OCI-LY3 (cell line): Measurements from ENCODE around the gene SPAG6.

ENCODE experiments used
- H2AFZ ChIP-seq: fragments of 200-600, 300-600 bp; shearing (Covaris generic); 2 replicates; pipeline ENCODE4 v1.6.0; 2014; ENCODE audit warnings: antibody characterized with exemption, low read depth, low read length
- H3K27ac ChIP-seq: fragments of 200-600, 300-600 bp; sonication (generic); 2 replicates; pipeline ENCODE4 v1.5.1; 2014; ENCODE audit warnings: mild to moderate bottlenecking, low read length, moderate library complexity, mixed read lengths
- H3K27me3 ChIP-seq: fragments of 200-600, 300-600 bp; sonication (generic); 2 replicates; pipeline ENCODE4 v1.6.1; 2014; ENCODE audit warnings: low read depth, low read length, mixed read lengths
- H3K36me3 ChIP-seq: fragments of 200-600, 300-600 bp; sonication (generic); replicated peaks from 2 replicates; pipeline ENCODE3; 2014; ENCODE audit warnings: low read depth, low read length, mixed read lengths
- H3K4me1 ChIP-seq: fragments of 300-600, 200-600 bp; sonication (generic); 2 replicates; pipeline ENCODE4 v1.6.1; 2014; ENCODE audit warnings: low read length, mixed read lengths
- H3K4me2 ChIP-seq: fragments of 200-600, 300-600 bp; sonication (generic); 2 replicates; pipeline ENCODE4 v1.6.1; 2014; ENCODE audit warnings: low read length, mixed read lengths
- H3K4me3 ChIP-seq: fragments of 300-600, 200-600 bp; sonication (generic); 2 replicates; pipeline ENCODE4 v1.5.1; 2014; ENCODE audit warnings: antibody characterized with exemption, mild to moderate bottlenecking, low read length, moderate library complexity
- H3K79me2 ChIP-seq: fragments of 300-600, 200-600 bp; shearing (Covaris generic); 2 replicates; pipeline ENCODE4 v1.6.1; 2014; ENCODE audit warnings: mild to moderate bottlenecking, low read length, mixed read lengths
- H3K9ac ChIP-seq: fragments of 300-600, 200-600 bp; shearing (Covaris generic); 2 replicates; pipeline ENCODE4 v1.6.0; 2014; ENCODE audit warnings: mild to moderate bottlenecking, low read length, moderate library complexity
- H3K9me3 ChIP-seq: fragments of 200-600, 300-600 bp; shearing (Covaris generic); 2 replicates; pipeline ENCODE4 v1.6.1; 2014; ENCODE audit warnings: low read length, mixed read lengths; ENCODE audit not compliant: insufficient read depth
- H4K20me1 ChIP-seq: fragments of 200-600, 300-600 bp; sonication (generic); 2 replicates; pipeline ENCODE4 v1.6.1; 2016; ENCODE audit warnings: low read length, mixed read lengths; ENCODE audit not compliant: insufficient read depth
- EZH2phosphoT487 ChIP-seq: fragments of 200-600 bp; shearing (Covaris generic); IDR thresholded peaks from 2 replicates; pipeline ENCODE4 v1.6.1; 2018; ENCODE audit warnings: antibody characterized with exemption, mixed run types, low read depth
- TF ChIP-seq, protein P1 (sequence below): fragments of 200-600, 300-600 bp; sonication (generic); IDR thresholded peaks from 2 replicates; pipeline ENCODE4 v1.5.1; 2014; ENCODE audit warnings: antibody characterized with exemption, low read length, low read depth

The SPAG6 gene

DNA sequence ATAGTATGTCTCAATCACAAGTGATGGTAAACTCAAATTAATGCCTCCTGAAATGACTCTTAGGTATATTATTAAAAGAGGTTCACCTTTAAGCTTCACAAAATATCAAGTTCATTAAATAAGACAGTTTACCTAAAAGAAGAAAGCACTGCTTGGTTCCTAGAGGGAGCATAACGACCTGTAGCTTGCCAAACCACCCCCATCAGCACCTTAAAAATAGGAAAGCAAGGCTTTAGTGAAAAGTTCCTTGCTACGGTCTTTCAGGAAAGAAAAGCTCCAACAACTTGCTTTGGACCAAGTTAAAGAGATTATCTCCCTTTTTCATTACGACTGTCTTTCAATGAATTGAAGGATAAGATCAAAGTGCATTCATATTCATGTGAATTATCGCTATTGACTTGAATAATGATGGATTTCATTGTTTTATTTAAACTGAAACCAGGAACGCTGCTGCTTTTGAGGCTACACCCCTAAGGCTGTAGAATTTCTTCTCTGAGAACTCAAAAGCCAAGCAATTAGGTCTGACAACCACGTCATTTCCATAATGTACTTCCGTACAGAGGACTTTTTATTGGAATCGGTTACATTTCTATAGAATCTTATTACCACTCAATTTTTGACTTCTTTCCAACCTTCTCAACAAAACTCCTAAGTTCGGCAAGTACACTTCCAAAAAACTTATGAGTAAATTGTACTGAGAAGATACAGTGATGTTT, 7.0 kb upstream of the SPAG6 start:
- Histone ChIP-seq H4K20me1 (no peaks in the 10 kb centered on the region), H2AFZ (no peak overlapping the region), H3K9me3 (no peaks in the 10 kb centered on the region), H3K4me2 (peak overlapping the region; percentile 46), H3K4me3 (peak overlapping the region; percentile 37), H3K36me3 (no peaks in the 10 kb centered on the region), H3K27ac (no peak overlapping the region), H3K79me2 (no peaks in the 10 kb centered on the region), H3K27me3 (peaks cover 27% of the 10 kb centered on the region), H3K9ac (no peak overlapping the region), H3K4me1 (peaks cover 36% of the 10 kb centered on the region)
- no peak for TF ChIP-seq EZH2phosphoT487
- TF ChIP-seq, protein P1, sequence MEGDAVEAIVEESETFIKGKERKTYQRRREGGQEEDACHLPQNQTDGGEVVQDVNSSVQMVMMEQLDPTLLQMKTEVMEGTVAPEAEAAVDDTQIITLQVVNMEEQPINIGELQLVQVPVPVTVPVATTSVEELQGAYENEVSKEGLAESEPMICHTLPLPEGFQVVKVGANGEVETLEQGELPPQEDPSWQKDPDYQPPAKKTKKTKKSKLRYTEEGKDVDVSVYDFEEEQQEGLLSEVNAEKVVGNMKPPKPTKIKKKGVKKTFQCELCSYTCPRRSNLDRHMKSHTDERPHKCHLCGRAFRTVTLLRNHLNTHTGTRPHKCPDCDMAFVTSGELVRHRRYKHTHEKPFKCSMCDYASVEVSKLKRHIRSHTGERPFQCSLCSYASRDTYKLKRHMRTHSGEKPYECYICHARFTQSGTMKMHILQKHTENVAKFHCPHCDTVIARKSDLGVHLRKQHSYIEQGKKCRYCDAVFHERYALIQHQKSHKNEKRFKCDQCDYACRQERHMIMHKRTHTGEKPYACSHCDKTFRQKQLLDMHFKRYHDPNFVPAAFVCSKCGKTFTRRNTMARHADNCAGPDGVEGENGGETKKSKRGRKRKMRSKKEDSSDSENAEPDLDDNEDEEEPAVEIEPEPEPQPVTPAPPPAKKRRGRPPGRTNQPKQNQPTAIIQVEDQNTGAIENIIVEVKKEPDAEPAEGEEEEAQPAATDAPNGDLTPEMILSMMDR = no peak

DNA sequence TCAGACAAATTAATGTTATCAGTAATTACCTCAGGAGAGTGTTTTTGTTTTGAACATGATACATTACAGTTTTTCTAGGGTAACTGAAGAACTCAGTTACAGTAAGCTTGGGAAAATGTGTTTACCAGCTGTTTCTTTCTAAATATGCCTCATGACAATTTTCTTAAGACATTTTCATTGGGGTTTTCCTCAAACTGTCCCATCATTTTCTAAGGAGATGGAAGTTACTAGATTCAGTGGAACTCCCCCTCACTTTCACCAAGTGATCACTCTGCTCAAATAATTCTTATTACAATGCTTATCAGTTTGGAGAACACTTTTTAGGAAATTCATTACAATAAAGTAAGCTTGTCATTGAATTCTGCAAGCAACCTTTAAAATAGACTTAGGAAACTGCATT, 6.4 kb upstream of the SPAG6 start:
- H3K9ac ChIP-seq = no peak overlapping the region
- peak overlapping the region; percentile 46 for H3K4me2 ChIP-seq
- no peaks in the 10 kb centered on the region for H3K9me3 ChIP-seq
- no peaks in the 10 kb centered on the region for H3K79me2 ChIP-seq
- no peak overlapping the region for H3K27ac ChIP-seq
- no peaks in the 10 kb centered on the region for H3K36me3 ChIP-seq
- TF ChIP-seq, protein P1 = no peak
- TF ChIP-seq EZH2phosphoT487 = no peak
- H3K27me3 ChIP-seq = peaks cover 27% of the 10 kb centered on the region
- peaks cover 41% of the 10 kb centered on the region for H3K4me1 ChIP-seq
- no peaks in the 10 kb centered on the region for H4K20me1 ChIP-seq
- H2AFZ ChIP-seq = no peak overlapping the region
- H3K4me3 ChIP-seq = no peak overlapping the region

DNA sequence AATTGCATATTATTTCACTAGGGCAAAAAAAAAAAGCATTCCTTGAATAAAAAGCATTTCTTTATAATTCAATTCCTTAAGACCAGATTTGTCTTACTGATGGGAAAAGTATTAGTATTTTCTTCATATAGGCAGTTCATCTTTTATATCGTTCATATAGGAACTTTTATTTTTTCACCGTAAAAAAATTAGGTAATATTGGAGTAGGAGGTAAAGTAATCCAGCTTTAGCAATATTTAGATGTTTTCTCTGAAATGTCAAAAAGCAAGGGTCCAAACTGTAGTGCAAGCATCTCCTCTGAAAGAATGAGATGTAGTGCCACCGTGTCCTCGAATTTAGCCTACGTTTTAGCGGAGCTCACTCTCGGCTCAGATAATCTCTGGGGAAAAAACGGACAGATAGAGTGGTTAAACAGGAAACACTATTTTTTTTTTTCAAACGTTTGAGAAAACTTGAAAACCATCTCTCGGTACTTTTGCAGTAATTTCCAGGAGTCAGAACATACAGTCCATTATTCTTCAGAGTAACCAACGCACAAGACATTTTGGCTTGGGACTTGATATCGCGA, 5.5 kb upstream of the SPAG6 start:
- H3K9ac ChIP-seq = peak overlapping the region; percentile 87
- H3K9me3 ChIP-seq = no peaks in the 10 kb centered on the region
- H3K27me3 ChIP-seq = peaks cover 27% of the 10 kb centered on the region
- TF ChIP-seq, protein P1 = no peak
- no peak for TF ChIP-seq EZH2phosphoT487
- H3K4me2 ChIP-seq = peak overlapping the region; percentile 77
- no peaks in the 10 kb centered on the region for H4K20me1 ChIP-seq
- H3K36me3 ChIP-seq = no peaks in the 10 kb centered on the region
- H2AFZ ChIP-seq = peak overlapping the region; percentile 89
- peak overlapping the region; percentile 96 for H3K4me3 ChIP-seq
- no peak overlapping the region; the same call in 1 of the 2 replicates for H3K27ac ChIP-seq
- H3K4me1 ChIP-seq = peaks cover 49% of the 10 kb centered on the region
- H3K79me2 ChIP-seq = no peaks in the 10 kb centered on the region

DNA sequence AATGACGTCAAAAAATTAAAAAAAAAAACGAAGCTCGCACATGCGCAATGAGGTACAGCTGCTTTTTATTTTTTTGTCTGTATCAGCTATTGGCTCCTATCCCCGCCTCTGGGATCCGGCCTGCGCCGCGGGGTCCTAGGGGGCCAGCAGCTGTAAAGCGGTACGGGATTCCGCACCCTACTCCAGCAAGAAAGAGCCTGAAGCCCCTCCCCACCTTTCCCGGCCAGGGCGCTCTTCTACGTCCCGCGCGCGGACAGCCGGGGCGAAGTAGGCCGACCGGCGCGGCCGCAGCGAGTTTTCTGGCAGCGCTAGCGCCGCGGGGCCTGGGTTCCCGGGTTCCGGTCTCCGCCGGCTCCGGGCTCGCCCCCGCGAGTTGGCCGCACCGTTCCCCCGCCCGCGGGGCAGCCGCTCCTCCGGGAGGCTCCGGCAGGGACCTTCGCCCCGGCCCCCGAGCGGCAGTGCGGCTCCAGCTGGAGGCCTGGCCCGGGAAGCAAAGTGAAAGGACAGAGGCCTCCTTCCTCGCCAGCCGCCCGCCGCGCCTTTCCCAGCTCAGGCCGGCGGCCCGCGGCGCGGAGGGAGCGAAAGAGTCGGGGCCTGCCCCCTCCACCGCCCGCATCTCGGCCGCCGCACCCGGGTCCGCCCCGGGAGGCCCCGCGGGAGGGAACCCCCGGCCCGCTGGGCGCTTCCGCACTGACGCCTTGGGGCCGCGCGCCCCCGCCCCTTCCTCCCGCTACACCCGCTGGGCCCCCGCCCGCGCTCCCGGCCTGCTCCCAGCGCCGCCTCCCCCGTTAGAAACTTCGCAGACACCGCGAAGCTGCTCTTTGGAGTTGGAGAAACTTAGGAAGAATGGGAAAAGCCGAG, 4.7 kb upstream of the SPAG6 start:
- Histone ChIP-seq H2AFZ (peak overlapping the region; percentile 89), H3K4me2 (peak overlapping the region; percentile 77), H3K9me3 (no peaks in the 10 kb centered on the region), H3K79me2 (no peaks in the 10 kb centered on the region), H3K36me3 (no peaks in the 10 kb centered on the region), H3K27ac (peak overlapping the region; percentile 66), H3K27me3 (peaks cover 27% of the 10 kb centered on the region), H3K9ac (peak overlapping the region; percentile 87), H3K4me1 (peaks cover 49% of the 10 kb centered on the region), H4K20me1 (no peaks in the 10 kb centered on the region), H3K4me3 (peak overlapping the region; percentile 96)
- TF ChIP-seq, protein P1 = no peak
- no peak for TF ChIP-seq EZH2phosphoT487
